Activated CD8-positive, alpha-beta T cell treated with anti-CD3 and anti-CD28 coated beads, Interleukin-2, amount 10 ng/mL, durations not matched to agents 7 days and 5 days (primary cell): ENCODE data around the gene FIZ1. TPM values are rescaled to one million over a fixed set of nuclear protein-coding genes. Genes with fewer than 3 reads are reported as not detected.

Source experiments
- ATAC-seq: fragments of 150-1000 bp; cut with Tn5 transposase; one replicate; pipeline ENCODE4 v1.10.0; 2021; ENCODE audit warnings: moderate library complexity
- CTCF ChIA-PET: fragments of 350-600 bp; sonication (Branson Sonifier 250); formaldehyde crosslinking; loops from one replicate; lab custom pipeline; 2021; ENCODE audit warnings: antibody characterized with exemption; lab: Charles Lee
- POLR2A ChIA-PET: fragments of 350-600 bp; sonication (Branson Sonifier 250); formaldehyde crosslinking; loops from one replicate; lab custom pipeline; 2021; ENCODE audit warnings: antibody characterized with exemption; lab: Charles Lee
- DNase-seq: peaks from one replicate; pipeline ENCODE4 v3.0.0-alpha.2; 2020
- H3K27ac Mint-ChIP-seq: one replicate; pipeline ENCODE4 v1.8.0; 2021; ENCODE audit warnings: mild to moderate bottlenecking, mixed read lengths
- H3K27me3 Mint-ChIP-seq: one replicate; pipeline ENCODE4 v1.8.0; 2021; ENCODE audit warnings: low read depth, mixed read lengths
- H3K36me3 Mint-ChIP-seq: one replicate; pipeline ENCODE4 v1.8.0; 2021; ENCODE audit warnings: low read depth, mixed read lengths
- H3K4me1 Mint-ChIP-seq: one replicate; pipeline ENCODE4 v1.8.0; 2021; ENCODE audit warnings: low read depth, mixed read lengths
- H3K4me3 Mint-ChIP-seq: one replicate; pipeline ENCODE4 v1.8.0; 2021; ENCODE audit warnings: mild to moderate bottlenecking, mixed read lengths
- H3K9me3 Mint-ChIP-seq: one replicate; pipeline ENCODE4 v1.8.0; 2022; ENCODE audit warnings: mixed read lengths; ENCODE audit not compliant: insufficient read depth
- total RNA-seq, 2 experiments: library from RNA; stranded (reverse); gene quantifications; one replicate each; pipeline ENCODE4 v1.2.3, GENCODE V29; 2021

The FIZ1 gene
- total RNA-seq, 2 experiments from 2014 or later, result 13.6 to 13.7 TPM

- Mint-ChIP-seq H3K9me3 (peaks cover 4% of the 10 kb centered on the region), H3K4me3 (no peak overlapping the region), H3K27me3 (peaks cover under 1% of the 10 kb centered on the region), H3K27ac (no peak overlapping the region), H3K4me1 (peaks cover 50% of the 10 kb centered on the region), H3K36me3 (peaks cover 30% of the 10 kb centered on the region)
- ChIA-PET CTCF (interaction anchor here (3.9 to 7.1 kb wide), 2 partner anchors 10 to 16 kb away, joined by 13 to 59 read pairs; partner anchors contain the start of gene ZNF865), POLR2A (no interaction called here)
- DNase-seq, result no peak
- no peak for ATAC-seq
Measured at GRCh38 chr19:55621673-55622231, 22.4 kb upstream of the FIZ1 start.

- ATAC-seq (no peak), DNase-seq (no peak)
- peak overlapping the region; percentile 68 for H3K27ac Mint-ChIP-seq
- no peaks in the 10 kb centered on the region for H3K27me3 Mint-ChIP-seq
- peaks cover 45% of the 10 kb centered on the region for H3K4me1 Mint-ChIP-seq
- POLR2A ChIA-PET, result no interaction called here
- CTCF ChIA-PET, result interaction anchor here (3.2 to 7.1 kb wide), 3 partner anchors 10 to 16 kb away, joined by 13 to 59 read pairs (median 17); partner anchors contain the start of gene ZNF865
- peaks cover 4% of the 10 kb centered on the region for H3K9me3 Mint-ChIP-seq
- H3K4me3 Mint-ChIP-seq, result no peak overlapping the region
- H3K36me3 Mint-ChIP-seq, result peaks cover 34% of the 10 kb centered on the region
Measured at GRCh38 chr19:55621205-55621672, 21.9 kb upstream of the FIZ1 start.

GRCh38 chr19:55620410-55621204, 21.3 kb upstream of the FIZ1 start:
- Mint-ChIP-seq H3K4me3 (no peak overlapping the region), H3K36me3 (peaks cover 34% of the 10 kb centered on the region), H3K27ac (peak overlapping the region; percentile 68), H3K4me1 (peaks cover 40% of the 10 kb centered on the region), H3K9me3 (peaks cover 4% of the 10 kb centered on the region), H3K27me3 (no peaks in the 10 kb centered on the region)
- peak; percentile 49 for DNase-seq
- no peak for ATAC-seq
- CTCF ChIA-PET, result interaction anchor here (0.9 to 3.9 kb wide), 4 partner anchors 11 to 117 kb away, joined by 3 to 17 read pairs (median 8); partner anchors contain the start of gene ZNF865
- POLR2A ChIA-PET, result interaction anchor here (2.1 kb wide), 1 partner anchor 15 kb away, joined by 7 read pairs; the partner anchor contains the start of gene ZNF865

- H3K27me3 Mint-ChIP-seq, result no peaks in the 10 kb centered on the region
- CTCF ChIA-PET, result interaction anchor here (1.3 to 3.9 kb wide), 5 partner anchors 12 to 116 kb away, joined by 3 to 17 read pairs (median 6); partner anchors contain the start of gene ZNF865
- peaks cover 36% of the 10 kb centered on the region for H3K36me3 Mint-ChIP-seq
- H3K27ac Mint-ChIP-seq, result no peak overlapping the region
- no peak overlapping the region for H3K4me3 Mint-ChIP-seq
- DNase-seq (no peak), ATAC-seq (no peak)
- H3K9me3 Mint-ChIP-seq, result peaks cover 4% of the 10 kb centered on the region
- POLR2A ChIA-PET, result interaction anchor here (2.1 kb wide), 1 partner anchor 13 kb away, joined by 7 read pairs; the partner anchor contains the start of gene ZNF865
- peaks cover 32% of the 10 kb centered on the region for H3K4me1 Mint-ChIP-seq
Measured at GRCh38 chr19:55619286-55619685, 20.0 kb upstream of the FIZ1 start.

- DNase-seq (no peak), ATAC-seq (no peak)
- H3K36me3 Mint-ChIP-seq, result peaks cover 34% of the 10 kb centered on the region
- H3K4me3 Mint-ChIP-seq, result no peak overlapping the region
- ChIA-PET CTCF (interaction anchor here (1.2 to 3.9 kb wide), 6 partner anchors 12 to 115 kb away, joined by 3 to 17 read pairs (median 6); partner anchors contain the start of gene ZNF865), POLR2A (interaction anchor here (1.7 kb wide), 1 partner anchor 12 kb away, joined by 7 read pairs; the partner anchor contains the start of gene ZNF865)
- H3K9me3 Mint-ChIP-seq, result no peaks in the 10 kb centered on the region
- peaks cover 25% of the 10 kb centered on the region for H3K4me1 Mint-ChIP-seq
- H3K27me3 Mint-ChIP-seq, result no peaks in the 10 kb centered on the region
- H3K27ac Mint-ChIP-seq, result no peak overlapping the region
Measured at GRCh38 chr19:55618426-55618825, 19.1 kb upstream of the FIZ1 start.

- Mint-ChIP-seq H3K27me3 (no peaks in the 10 kb centered on the region), H3K4me3 (peak overlapping the region; percentile 15), H3K27ac (no peak overlapping the region), H3K4me1 (peaks cover 22% of the 10 kb centered on the region), H3K9me3 (no peaks in the 10 kb centered on the region), H3K36me3 (peaks cover 42% of the 10 kb centered on the region)
- no peak for ATAC-seq
- no peak for DNase-seq
- POLR2A ChIA-PET, result interaction anchor here (0.8 to 1.7 kb wide), 2 partner anchors 11 to 18 kb away, joined by 3 to 7 read pairs; partner anchors contain the start of genes FIZ1 and ZNF865
- CTCF ChIA-PET, result interaction anchor here (1.2 to 1.8 kb wide), 2 partner anchors 15 to 113 kb away, joined by 5 to 6 read pairs; no protein-coding TSS in a partner anchor
Measured at GRCh38 chr19:55617426-55617825, 18.1 kb upstream of the FIZ1 start.

GRCh38 chr19:55616395-55616875, 17.1 kb upstream of the FIZ1 start:
- ChIA-PET POLR2A (no interaction called here), CTCF (no interaction called here)
- DNase-seq, result no peak
- Mint-ChIP-seq H3K4me3 (no peak overlapping the region), H3K4me1 (peaks cover 23% of the 10 kb centered on the region), H3K27me3 (no peaks in the 10 kb centered on the region), H3K27ac (no peak overlapping the region), H3K9me3 (no peaks in the 10 kb centered on the region), H3K36me3 (peaks cover 44% of the 10 kb centered on the region)
- no peak for ATAC-seq

- CTCF ChIA-PET, result no interaction called here
- H3K36me3 Mint-ChIP-seq, result peaks cover 43% of the 10 kb centered on the region
- no peaks in the 10 kb centered on the region for H3K9me3 Mint-ChIP-seq
- no peaks in the 10 kb centered on the region for H3K27me3 Mint-ChIP-seq
- no peak for ATAC-seq
- H3K4me1 Mint-ChIP-seq, result peaks cover 17% of the 10 kb centered on the region
- H3K27ac Mint-ChIP-seq, result no peak overlapping the region
- DNase-seq, result no peak
- no peak overlapping the region for H3K4me3 Mint-ChIP-seq
- POLR2A ChIA-PET, result no interaction called here
Measured at GRCh38 chr19:55615543-55616394, 16.5 kb upstream of the FIZ1 start.

- CTCF ChIA-PET, result no interaction called here
- DNase-seq (no peak), ATAC-seq (no peak)
- Mint-ChIP-seq H3K9me3 (no peaks in the 10 kb centered on the region), H3K36me3 (peaks cover 43% of the 10 kb centered on the region), H3K27me3 (no peaks in the 10 kb centered on the region), H3K4me1 (peaks cover 9% of the 10 kb centered on the region), H3K27ac (no peak overlapping the region), H3K4me3 (no peak overlapping the region)
- POLR2A ChIA-PET, result no interaction called here
Measured at GRCh38 chr19:55614711-55615542, 15.6 kb upstream of the FIZ1 start.

GRCh38 chr19:55613930-55614710, 14.8 kb upstream of the FIZ1 start:
- no peak overlapping the region for H3K27ac Mint-ChIP-seq
- no peaks in the 10 kb centered on the region for H3K9me3 Mint-ChIP-seq
- ATAC-seq (no peak), DNase-seq (no peak)
- POLR2A ChIA-PET, result no interaction called here
- CTCF ChIA-PET, result no interaction called here
- no peaks in the 10 kb centered on the region for H3K27me3 Mint-ChIP-seq
- peaks cover 44% of the 10 kb centered on the region for H3K36me3 Mint-ChIP-seq
- no peak overlapping the region for H3K4me3 Mint-ChIP-seq
- H3K4me1 Mint-ChIP-seq, result peaks cover 6% of the 10 kb centered on the region
